Measurements from ENCODE around the gene RBX1. TPM values are rescaled to one million over a fixed set of nuclear protein-coding genes. Genes with fewer than 3 reads are reported as not detected.

The RBX1 gene
- polyA plus RNA-seq, 1 donor from 2014 or later, result 181 TPM

GRCh38 chr22:40957601-40958000 lies 6.4 kb downstream of the RBX1 start:
- no peaks in the 10 kb centered on the region for H3K27me3 ChIP-seq (ENCODE audit: insufficient read depth, low read depth, low read length)
- no peaks in the 10 kb centered on the region for H3K9me2 ChIP-seq (ENCODE audit: insufficient read depth, low read length)
- no peaks in the 10 kb centered on the region for H3K36me3 ChIP-seq (ENCODE audit: insufficient read depth, low read length)
- no peak for TF ChIP-seq POLR2AphosphoS5 (IDR thresholded peaks at IDR 0.05)
- no peak for TF ChIP-seq SMC3 (conservative IDR thresholded peaks at IDR 0.05; ENCODE audit: poor library complexity)
- TF ChIP-seq CTCF (IDR thresholded peaks at IDR 0.05; ENCODE audit: poor library complexity, severe bottlenecking), result no peak
- no peak for TF ChIP-seq EZH2 (IDR thresholded peaks at IDR 0.05; ENCODE audit: borderline replicate concordance, insufficient read depth, low read length, poor library complexity, severe bottlenecking)
- TF ChIP-seq TAF1 (IDR thresholded peaks at IDR 0.05; ENCODE audit: low read depth), result no peak
- TF ChIP-seq REST (IDR thresholded peaks at IDR 0.05; ENCODE audit: borderline replicate concordance), result no peak
- TF ChIP-seq RAD21 (conservative IDR thresholded peaks at IDR 0.05), result no peak
- no peak for TF ChIP-seq EP300 (conservative IDR thresholded peaks at IDR 0.05; ENCODE audit: poor library complexity, severe bottlenecking)
- TF ChIP-seq MXI1 (conservative IDR thresholded peaks at IDR 0.05; ENCODE audit: poor library complexity, severe bottlenecking), result no peak
- no peak overlapping the region for H3K4me2 ChIP-seq (ENCODE audit: low read length)
- H3K79me2 ChIP-seq (replicated peaks; ENCODE audit: insufficient read depth, low read length), result peaks cover 46% of the 10 kb centered on the region
- no peak overlapping the region for H3K27ac ChIP-seq (ENCODE audit: low read length)
- H4K20me1 ChIP-seq (ENCODE audit: insufficient read depth), result no peaks in the 10 kb centered on the region
- no peak overlapping the region for H3K4me3 ChIP-seq (ENCODE audit: low read length)
- H3F3A ChIP-seq (ENCODE audit: insufficient read depth, low read length, poor library complexity, severe bottlenecking), result no peaks in the 10 kb centered on the region
- H2AFZ ChIP-seq (ENCODE audit: low read depth, low read length), result no peak overlapping the region
- no peak overlapping the region for H3K9ac ChIP-seq (ENCODE audit: low read length)
- no peaks in the 10 kb centered on the region for H3K9me3 ChIP-seq (ENCODE audit: low read length)

DNA sequence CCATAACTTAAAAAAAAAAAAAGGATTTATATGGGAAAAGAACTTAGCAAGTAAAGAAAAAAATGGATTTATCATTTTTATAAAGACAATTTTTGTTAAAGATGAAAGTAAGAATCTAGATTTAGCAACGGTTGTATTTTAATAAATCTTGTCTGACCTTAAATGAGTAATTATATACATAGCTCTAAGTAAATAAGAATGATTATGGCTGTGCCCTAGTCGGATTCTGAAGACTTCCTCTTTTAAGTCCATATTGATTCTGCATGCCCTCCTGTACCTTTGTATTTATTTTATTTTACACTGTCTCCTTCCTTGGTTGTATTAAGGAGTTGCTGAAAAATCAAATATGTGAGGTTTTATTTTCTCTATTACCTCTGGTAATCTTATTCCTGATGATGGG lies 7.1 kb downstream of the RBX1 start:
- H2AFZ ChIP-seq (ENCODE audit: low read depth, low read length), result no peak overlapping the region
- H3K27ac ChIP-seq (ENCODE audit: low read length), result no peak overlapping the region
- no peak overlapping the region for H3K9ac ChIP-seq (ENCODE audit: low read length)
- no peaks in the 10 kb centered on the region for H3K9me2 ChIP-seq (ENCODE audit: insufficient read depth, low read length)
- no peak overlapping the region for H3K4me3 ChIP-seq (ENCODE audit: low read length)
- H3K36me3 ChIP-seq (ENCODE audit: insufficient read depth, low read length), result no peaks in the 10 kb centered on the region
- H3K27me3 ChIP-seq (ENCODE audit: insufficient read depth, low read depth, low read length), result no peaks in the 10 kb centered on the region
- no peaks in the 10 kb centered on the region for H3F3A ChIP-seq (ENCODE audit: insufficient read depth, low read length, poor library complexity, severe bottlenecking)
- no peak overlapping the region for H3K4me2 ChIP-seq (ENCODE audit: low read length)
- H3K9me3 ChIP-seq (ENCODE audit: low read length), result no peaks in the 10 kb centered on the region
- peaks cover 39% of the 10 kb centered on the region for H3K79me2 ChIP-seq (replicated peaks; ENCODE audit: insufficient read depth, low read length)
- no peaks in the 10 kb centered on the region for H4K20me1 ChIP-seq (ENCODE audit: insufficient read depth)
- TF ChIP-seq POLR2AphosphoS5 (IDR thresholded peaks at IDR 0.05) (no peak), TAF1 (IDR thresholded peaks at IDR 0.05; ENCODE audit: low read depth) (no peak), REST (IDR thresholded peaks at IDR 0.05; ENCODE audit: borderline replicate concordance) (no peak), EZH2 (IDR thresholded peaks at IDR 0.05; ENCODE audit: borderline replicate concordance, insufficient read depth, low read length, poor library complexity, severe bottlenecking) (no peak), SMC3 (conservative IDR thresholded peaks at IDR 0.05; ENCODE audit: poor library complexity) (no peak), MXI1 (conservative IDR thresholded peaks at IDR 0.05; ENCODE audit: poor library complexity, severe bottlenecking) (no peak), CTCF (IDR thresholded peaks at IDR 0.05; ENCODE audit: poor library complexity, severe bottlenecking) (no peak), EP300 (conservative IDR thresholded peaks at IDR 0.05; ENCODE audit: poor library complexity, severe bottlenecking) (no peak), RAD21 (conservative IDR thresholded peaks at IDR 0.05) (no peak)
